ENCODE results near the gene CHST12. TPM values are rescaled to one million over a fixed set of nuclear protein-coding genes. Genes with fewer than 3 reads are reported as not detected.

Gene CHST12
- total and polyA plus RNA-seq, 4 donors = 14.7 to 30.9 (median 16.8) TPM

DNA sequence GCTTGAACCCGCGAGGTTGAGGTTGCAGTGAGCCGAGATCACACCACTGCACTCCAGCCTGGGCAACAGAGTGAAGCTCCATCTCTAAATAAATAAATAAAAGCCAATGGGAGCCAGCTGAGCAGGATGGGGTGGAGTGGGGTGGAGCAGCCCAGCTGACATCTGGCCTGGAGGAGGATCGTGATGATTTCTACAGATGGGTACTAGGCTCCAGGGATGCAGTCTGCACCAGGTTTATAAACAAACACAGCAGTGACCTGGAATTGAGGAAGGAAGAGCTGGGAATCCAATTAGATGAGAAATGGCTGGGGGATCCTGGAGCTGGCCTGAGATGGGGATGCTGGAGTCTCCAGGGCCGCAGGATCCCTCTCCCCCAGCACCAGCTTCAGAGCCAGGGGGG is 80.1 kb downstream of the CHST12 start:
- H3K9ac ChIP-seq (ENCODE audit: insufficient read depth in 1 of 2, low read length in 2 of 2) = no peak overlapping the region
- H3K9me3 ChIP-seq (ENCODE audit: control insufficient read depth in 4 of 4, insufficient read depth in 3 of 4, low read length in 3 of 4) = peaks cover 0 to 10% (median 0%) of the 10 kb centered on the region in 4 donors
- no peak for DNase-seq
- peaks cover 0 to 9% (median 2%) of the 10 kb centered on the region in 3 donors for H3K27me3 ChIP-seq (ENCODE audit: control insufficient read depth in 3 of 3, insufficient read depth in 3 of 3, low read length in 2 of 3)
- H3K27ac ChIP-seq (ENCODE audit: low read depth in 1 of 2, low read length in 1 of 2) = no peak overlapping the region
- H3K4me1 ChIP-seq (ENCODE audit: control insufficient read depth in 5 of 5, insufficient read depth in 5 of 5, low read length in 5 of 5) = peaks cover 0 to 20% (median 3%) of the 10 kb centered on the region in 5 donors
- TF ChIP-seq, protein P1, sequence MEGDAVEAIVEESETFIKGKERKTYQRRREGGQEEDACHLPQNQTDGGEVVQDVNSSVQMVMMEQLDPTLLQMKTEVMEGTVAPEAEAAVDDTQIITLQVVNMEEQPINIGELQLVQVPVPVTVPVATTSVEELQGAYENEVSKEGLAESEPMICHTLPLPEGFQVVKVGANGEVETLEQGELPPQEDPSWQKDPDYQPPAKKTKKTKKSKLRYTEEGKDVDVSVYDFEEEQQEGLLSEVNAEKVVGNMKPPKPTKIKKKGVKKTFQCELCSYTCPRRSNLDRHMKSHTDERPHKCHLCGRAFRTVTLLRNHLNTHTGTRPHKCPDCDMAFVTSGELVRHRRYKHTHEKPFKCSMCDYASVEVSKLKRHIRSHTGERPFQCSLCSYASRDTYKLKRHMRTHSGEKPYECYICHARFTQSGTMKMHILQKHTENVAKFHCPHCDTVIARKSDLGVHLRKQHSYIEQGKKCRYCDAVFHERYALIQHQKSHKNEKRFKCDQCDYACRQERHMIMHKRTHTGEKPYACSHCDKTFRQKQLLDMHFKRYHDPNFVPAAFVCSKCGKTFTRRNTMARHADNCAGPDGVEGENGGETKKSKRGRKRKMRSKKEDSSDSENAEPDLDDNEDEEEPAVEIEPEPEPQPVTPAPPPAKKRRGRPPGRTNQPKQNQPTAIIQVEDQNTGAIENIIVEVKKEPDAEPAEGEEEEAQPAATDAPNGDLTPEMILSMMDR (IDR thresholded peaks at IDR 0.05; ENCODE audit: control extremely low read depth, extremely low read depth) = no peak
- no peak overlapping the region for H3K4me3 ChIP-seq
- no peak for ATAC-seq (ENCODE audit: insufficient read depth, low FRiP score)
- WGBS, 2 donors = 64% methylated on average over 5 of the region's 5 CpGs
- H3K36me3 ChIP-seq (ENCODE audit: control insufficient read depth in 4 of 4, insufficient read depth in 4 of 4, low read length in 4 of 4) = no peaks in the 10 kb centered on the region

DNA sequence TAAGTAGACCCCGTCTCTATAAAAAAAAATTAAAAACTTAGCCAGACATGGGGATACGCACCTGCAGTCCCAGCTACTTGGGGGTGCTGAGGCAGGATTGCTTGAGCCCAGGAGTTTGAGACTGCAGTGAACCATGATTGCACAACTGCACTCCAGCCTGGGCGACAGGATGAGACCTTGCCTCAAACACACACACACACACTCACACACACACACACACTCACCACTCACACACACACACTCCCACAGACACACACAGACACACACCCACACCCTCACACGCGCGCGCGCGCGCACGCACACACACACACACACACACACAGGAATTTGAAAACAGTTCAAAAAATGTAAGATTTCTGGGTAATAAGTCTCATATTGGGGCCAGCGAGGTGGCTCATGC is 81.5 kb downstream of the CHST12 start:
- Histone ChIP-seq H3K9me3 (ENCODE audit: control insufficient read depth in 4 of 4, insufficient read depth in 3 of 4, low read length in 3 of 4) (peaks cover 0 to 10% (median 0%) of the 10 kb centered on the region in 4 donors), H3K27me3 (ENCODE audit: control insufficient read depth in 3 of 3, insufficient read depth in 3 of 3, low read length in 2 of 3) (peaks cover 0 to 9% (median 2%) of the 10 kb centered on the region in 3 donors), H3K4me1 (ENCODE audit: control insufficient read depth in 5 of 5, insufficient read depth in 5 of 5, low read length in 5 of 5) (peaks cover 0 to 22% (median 7%) of the 10 kb centered on the region in 5 donors), H3K4me3 (no peak overlapping the region), H3K27ac (ENCODE audit: low read depth in 1 of 2, low read length in 1 of 2) (no peak overlapping the region), H3K36me3 (ENCODE audit: control insufficient read depth in 4 of 4, insufficient read depth in 4 of 4, low read length in 4 of 4) (no peaks in the 10 kb centered on the region), H3K9ac (ENCODE audit: insufficient read depth in 1 of 2, low read length in 2 of 2) (no peak overlapping the region)
- DNase-seq = no peak
- TF ChIP-seq, protein P1 (IDR thresholded peaks at IDR 0.05; ENCODE audit: control extremely low read depth, extremely low read depth) = no peak
- 73 to 81% methylated on average over 12 of the region's 12 CpGs for WGBS, 2 donors
- no peak for ATAC-seq (ENCODE audit: insufficient read depth, low FRiP score)

DNA sequence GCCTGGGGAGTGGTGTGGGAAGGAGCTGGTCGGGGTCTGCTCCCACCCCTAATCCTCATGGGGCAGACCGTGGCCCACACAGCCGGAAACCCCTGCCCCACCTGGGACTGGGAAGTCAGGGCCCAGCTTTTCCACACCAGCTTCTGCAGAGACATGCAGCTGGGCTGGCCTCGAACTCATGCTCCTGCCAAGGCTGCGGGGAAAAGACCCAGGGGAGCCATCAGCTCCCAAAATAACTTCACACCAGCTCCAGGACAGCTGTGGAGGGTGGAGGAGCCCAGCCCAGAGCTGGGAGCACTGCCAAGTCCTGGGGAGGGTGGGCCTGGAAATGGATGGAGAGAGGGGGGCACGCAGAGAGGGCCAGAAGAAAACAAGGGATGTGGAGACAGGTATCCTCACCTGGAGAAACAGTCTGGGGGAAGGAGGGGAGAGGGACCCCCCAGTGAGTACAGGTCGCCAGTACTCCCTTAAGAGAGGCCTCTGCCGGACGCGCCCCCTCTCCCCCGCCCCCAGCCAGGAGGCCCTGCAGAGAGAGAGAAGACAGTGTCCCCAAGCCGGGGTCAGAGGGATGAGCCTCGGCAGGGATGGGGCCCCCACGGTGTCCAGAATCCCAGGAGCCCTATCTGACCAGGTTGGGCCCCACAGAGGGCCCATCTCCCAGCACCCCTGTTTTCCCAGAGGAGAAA is 84.3 kb downstream of the CHST12 start:
- H3K27me3 ChIP-seq (ENCODE audit: control insufficient read depth in 3 of 3, insufficient read depth in 3 of 3, low read length in 2 of 3) = peaks cover 0 to 2% (median 0%) of the 10 kb centered on the region in 3 donors
- DNase-seq (peak; percentile 65 to 79 (median 65)), ATAC-seq (ENCODE audit: insufficient read depth, low FRiP score) (no peak)
- H3K9me3 ChIP-seq (ENCODE audit: control insufficient read depth in 4 of 4, insufficient read depth in 3 of 4, low read length in 3 of 4) = peaks cover 0 to 8% (median 0%) of the 10 kb centered on the region in 4 donors
- 67 to 84% methylated on average over 14 of the region's 14 CpGs for WGBS, 2 donors
- H3K4me3 ChIP-seq = no peak overlapping the region
- no peak overlapping the region for H3K27ac ChIP-seq (ENCODE audit: low read depth in 1 of 2, low read length in 1 of 2)
- peaks cover 0 to 23% (median 12%) of the 10 kb centered on the region in 5 donors for H3K4me1 ChIP-seq (ENCODE audit: control insufficient read depth in 5 of 5, insufficient read depth in 5 of 5, low read length in 5 of 5)
- no peaks in the 10 kb centered on the region for H3K36me3 ChIP-seq (ENCODE audit: control insufficient read depth in 4 of 4, insufficient read depth in 4 of 4, low read length in 4 of 4)
- TF ChIP-seq, protein P1 (IDR thresholded peaks at IDR 0.05; ENCODE audit: control extremely low read depth, extremely low read depth) = no peak
- H3K9ac ChIP-seq (ENCODE audit: insufficient read depth in 1 of 2, low read length in 2 of 2) = no peak overlapping the region
